GM15510 (cell line): ENCODE data around the gene PNKD.

Source experiments
- POLR2A ChIP-seq: IDR thresholded peaks from 3 replicates; pipeline ENCODE4 v1.6.1; 2011; ENCODE audit warnings: borderline replicate concordance; ENCODE audit not compliant: insufficient read length; ENCODE audit errors: extremely low read depth

PNKD gene

DNA sequence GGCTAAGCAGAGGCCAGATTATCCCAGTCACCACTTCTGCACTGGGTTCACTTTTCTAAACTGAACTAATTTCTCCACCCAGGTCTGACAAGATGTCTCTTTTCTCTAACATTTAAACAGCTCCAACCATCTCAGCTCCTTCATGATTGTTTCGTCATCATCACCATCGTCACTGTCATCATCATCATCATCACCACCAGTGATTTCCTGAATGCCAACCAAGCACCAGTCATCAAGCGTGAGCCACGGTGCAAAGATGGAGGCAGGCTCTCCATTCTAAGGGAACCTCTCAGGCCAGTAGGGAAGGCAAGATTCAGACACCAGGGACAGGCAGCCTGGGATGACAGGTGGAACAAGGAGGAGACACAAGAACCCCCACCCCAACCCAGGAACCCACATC, 47.5 kb downstream of the PNKD start:
- TF ChIP-seq POLR2A: no peak

DNA sequence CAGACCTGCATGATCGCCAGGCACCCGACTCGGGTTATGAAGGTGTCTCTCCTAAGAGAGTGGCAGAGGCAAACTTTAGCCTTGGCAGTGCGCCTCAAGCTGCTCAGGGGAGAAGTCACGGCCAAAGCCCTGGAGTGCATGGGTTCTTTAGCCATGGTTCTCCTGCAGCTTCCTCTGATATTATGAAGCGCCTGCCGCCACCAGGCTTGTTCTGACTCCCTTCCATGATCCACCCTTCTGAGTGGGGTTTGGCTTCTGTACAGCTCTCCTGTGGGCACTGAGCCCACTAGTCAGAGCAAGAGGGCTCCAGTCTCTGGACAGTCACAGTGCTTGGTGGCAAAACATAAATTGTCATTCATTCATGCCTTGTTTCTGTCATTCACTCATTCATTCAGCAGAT, 47.9 kb downstream of the PNKD start:
- no peak for TF ChIP-seq POLR2A

DNA sequence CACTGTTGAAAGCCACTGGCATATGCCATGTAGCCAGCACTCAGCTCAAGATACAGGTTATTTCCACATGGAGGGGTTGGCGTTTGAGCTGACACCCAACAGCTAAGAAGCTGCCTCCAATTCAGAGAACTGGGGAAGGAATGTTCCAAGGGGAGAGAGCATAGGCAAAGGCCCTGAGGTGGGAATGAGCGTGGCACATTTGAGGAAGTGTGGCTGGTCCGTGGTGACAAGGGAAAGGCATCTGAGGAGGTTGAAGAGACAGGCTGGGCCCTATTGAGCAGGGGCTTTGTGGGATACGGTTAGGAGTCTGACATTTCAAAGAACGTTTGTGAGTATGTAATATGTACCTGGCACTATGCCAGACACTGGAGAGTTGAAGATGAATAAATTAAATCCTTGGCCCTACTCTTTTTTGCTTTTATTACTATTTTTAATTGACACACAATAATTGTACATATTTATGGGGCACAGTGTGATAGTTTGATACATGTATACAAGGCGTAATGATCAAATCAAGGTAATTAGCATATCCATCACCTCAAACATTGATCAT, 49.6 kb downstream of the PNKD start:
- no peak for TF ChIP-seq POLR2A

DNA sequence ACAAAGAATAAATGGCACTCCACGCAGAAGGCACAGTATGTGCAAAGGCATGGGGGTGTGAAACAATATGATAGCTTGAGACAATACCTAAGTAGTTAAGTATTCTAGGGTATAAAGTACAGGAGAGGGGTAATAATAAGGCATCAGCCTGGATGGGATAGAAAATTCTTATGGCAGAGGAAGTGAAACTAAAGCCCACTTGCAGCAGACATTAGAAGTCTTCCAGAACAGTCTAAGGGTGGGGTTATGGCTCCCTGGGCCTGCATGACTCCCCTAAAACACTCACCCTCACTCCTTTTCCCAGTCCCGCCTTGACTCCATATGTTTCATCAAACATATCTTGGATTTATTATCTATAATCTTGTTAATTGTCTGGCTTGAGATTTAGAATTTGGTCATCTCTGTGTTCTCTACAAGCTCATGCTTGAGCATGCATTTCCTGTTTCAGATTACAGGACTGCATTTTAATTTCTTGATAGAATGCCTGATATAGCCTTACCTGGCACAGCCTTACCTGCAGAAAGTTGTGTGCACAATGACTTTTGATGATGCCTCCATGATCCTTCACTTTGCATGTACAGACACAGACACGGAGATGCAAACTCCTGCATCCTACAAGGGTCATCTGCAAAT, 50.5 kb downstream of the PNKD start:
- no peak for TF ChIP-seq POLR2A

DNA sequence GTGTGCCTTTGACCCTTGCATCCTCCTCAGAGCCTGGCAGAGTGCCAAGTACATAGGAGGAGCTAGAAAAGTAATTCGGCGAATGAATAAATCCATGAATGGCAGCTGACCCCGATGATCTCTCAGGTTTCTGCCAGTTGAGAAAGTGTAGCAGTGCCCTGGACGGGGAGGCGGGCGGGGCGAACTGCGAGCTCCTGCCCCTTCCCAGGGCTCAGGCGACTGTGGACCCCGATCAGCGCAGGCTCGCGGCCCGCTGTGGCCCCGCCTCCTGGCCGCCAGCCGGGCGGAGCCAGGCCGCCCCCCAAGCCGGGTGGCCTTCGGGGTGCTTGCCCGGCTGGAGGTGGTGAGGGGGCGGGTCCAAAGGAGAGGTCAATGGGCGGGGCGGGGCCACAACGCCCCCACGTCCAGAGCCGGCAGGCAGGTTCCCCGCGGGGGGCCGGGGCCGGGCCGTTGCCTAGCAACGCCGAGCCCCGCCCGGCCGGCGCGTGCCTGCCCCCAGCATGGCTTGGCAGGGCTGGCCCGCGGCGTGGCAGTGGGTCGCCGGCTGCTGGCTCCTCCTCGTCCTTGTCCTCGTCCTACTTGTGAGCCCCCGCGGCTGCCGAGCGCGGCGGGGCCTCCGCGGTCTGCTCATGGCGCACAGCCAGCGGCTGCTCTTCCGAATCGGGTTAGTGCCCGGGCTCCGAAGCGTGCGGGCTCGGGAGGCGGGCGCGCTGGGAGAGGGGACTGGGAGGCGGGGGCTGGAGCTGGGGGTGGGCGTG, 52.6 kb downstream of the PNKD start:
- peak; percentile 31 for TF ChIP-seq POLR2A

DNA sequence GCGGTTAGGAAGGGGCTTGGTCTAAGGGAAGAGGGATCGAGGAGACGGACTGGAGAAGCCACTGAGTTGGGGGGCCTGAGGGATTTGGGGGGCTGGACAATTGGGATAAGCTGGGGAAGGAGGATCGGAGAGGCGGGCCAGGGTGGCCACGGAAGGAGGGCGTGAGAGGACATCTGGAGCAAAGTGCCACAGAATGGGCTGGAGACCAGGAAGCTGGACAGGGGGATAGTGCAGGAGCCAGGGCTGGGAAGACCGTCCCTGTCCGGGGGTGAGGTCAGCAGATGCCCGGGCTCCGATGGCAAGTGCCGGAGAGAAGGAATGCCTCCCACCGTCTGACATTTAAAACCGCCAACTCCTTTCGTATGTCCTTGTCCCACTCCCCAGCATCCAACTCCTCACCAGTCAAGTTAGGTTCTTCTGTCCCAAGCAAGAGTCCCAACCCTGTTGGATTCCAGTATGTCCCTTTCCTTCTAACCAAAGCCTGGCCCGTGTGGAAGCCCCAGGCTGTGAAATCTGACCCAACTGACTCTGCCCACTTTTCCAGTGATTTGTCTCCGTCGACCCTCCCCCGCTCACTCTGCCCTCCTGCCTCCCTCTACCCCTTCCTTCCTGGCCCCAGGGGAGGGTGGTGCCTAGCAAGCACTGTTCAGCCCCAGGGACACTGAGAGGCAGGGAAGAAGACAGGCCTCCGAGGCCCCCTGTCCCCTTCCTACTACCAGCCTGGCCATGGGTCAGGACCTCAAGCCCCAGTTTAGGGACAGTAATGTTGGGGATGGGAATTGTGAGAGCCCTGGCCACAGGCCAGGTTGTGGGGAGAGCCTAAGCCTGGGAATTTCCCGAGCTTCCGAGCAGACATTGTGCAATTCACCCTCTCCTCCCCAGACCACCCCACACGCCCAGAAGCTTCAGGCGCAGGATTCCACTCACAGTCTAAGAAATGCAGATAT, 53.5 kb downstream of the PNKD start:
- TF ChIP-seq POLR2A: no peak

DNA sequence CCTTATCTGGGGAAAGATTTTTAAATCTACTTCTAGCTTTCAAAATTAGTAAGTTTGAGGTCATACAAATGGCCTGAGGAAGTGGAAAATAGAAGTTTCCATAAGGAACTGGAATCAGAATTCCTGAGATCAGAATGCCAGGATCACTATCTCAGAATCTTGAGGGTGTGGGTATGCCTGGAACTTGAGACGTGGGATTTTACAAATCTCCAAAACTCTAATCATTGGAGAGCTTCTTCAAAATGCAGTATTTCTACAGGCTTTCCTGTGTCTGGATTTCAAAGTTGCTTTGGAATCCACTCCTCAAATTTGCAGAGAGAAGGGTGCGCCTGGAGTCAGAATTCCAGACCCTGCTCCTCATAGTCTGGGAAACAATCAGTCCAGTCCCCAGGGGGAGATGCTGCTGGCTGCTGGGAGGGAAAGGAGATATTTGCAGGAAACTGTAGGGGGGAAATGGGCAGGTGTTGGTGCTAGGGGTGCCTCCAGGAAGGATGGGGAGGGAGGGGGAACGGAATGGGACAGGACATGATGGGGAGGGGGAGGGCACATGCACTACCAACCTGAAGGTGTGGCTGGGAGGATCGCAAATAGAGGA, 55.3 kb downstream of the PNKD start:
- no peak for TF ChIP-seq POLR2A

DNA sequence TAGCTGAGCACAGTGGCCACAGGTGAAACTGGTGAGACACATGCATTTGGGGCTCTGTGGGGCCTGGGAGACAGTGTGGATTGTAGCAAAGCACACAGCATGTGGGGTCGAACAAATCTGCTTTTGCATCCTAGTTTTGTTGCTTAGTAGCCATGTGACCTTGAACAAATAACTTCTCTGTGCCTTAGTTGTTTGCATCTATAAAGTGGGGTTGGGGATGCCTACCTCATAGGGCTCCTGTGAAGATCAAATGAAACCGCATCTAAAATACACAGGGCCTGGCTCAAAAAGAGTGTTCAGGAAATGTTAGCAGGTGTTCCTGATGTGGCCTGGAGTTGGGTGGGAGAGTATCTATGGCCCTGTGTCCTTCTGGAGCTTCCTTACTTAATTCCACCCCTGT, 56.0 kb downstream of the PNKD start:
- no peak for TF ChIP-seq POLR2A

DNA sequence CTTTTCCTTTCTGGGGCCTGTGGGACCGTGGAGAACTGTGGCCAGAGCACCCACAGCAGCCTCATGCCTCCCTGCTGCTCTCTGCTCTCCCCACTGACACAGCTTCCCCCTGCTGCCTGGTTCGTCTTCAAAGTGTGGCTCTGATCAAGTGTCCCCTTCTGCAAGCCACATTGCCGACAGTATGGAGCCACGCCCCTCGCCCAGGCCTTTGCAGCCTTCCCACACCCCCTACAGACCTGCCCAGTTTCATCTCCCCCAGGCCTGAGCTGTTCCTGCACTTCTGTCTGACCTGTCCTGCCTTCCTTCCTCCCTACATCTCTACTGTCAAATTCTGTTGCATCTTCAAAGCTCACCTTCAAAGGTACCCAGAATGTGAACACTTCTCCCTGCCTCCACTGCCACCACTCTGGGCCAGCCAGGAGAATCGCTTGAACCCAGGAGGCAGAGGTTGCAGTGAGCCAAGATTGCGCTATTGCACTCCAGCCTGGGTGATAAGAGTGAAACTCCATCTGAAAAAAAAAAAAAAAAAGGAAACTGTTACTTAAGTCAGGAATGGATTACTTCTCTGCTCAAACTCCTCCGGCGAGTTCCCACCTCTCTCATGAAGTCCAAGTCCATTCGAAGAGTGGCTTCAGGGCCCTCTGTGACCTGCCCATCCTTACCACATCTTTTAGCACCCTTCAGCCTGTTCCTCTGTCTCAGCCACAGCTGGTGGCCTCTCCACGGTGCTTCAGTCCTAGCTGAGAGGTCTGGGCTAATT, 57.3 kb downstream of the PNKD start:
- TF ChIP-seq POLR2A: no peak

DNA sequence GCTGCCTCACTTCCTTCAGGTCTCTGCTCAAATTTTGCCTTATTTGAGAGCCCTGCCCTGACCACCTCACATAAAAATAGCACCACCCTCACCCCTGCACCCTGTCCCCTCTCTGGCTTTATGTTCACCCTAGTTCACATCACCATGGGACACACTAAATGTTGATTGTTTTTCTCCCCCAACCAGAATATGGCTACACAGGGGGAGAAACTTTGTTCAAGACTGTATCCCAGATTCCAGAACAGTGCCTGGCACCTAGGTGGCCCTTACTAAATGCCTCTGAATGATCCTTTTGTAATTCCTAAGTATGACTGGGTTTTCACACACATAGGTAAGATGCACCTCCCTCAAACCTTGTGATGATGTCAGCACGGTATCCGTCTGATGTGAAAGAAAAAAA, 58.0 kb downstream of the PNKD start:
- TF ChIP-seq POLR2A: no peak

DNA sequence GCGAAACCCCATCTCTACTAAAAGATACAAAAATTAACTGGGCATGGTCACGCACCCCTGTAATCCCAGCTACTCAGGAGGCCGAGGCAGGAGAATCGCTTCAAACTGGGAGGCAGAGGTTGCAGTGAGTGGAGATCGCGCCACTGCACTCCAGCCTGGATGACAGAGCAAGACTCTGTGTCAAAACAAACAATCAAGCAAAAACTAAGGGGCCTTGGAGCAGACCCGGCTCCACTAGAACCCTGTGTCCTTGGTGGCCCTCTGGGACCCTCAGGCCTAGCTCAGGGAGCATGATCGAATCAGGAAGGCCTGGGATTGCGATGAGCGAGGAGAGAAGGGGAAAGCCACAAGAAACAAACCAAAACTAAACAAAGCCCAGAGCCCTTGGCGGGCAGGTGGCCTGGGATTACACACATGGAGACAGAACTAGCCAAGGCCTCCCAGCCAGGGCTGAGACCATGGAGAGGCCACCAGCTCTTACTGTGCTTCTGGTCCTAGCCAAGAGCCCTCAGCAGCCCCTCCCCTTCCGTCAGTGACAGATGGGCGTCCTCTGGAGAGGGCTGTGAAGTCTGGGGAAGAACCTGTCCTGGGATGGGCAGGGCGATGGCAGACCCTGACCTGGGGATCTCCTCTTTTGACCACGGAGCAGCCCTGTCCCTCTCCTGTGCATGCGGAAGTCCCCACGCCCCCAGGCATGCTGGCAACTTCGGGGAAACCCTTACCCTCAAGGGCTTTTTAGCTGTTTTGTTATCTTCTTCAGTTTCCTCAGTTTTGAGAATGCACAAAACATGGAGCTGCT, 58.9 kb downstream of the PNKD start:
- peak; percentile 9 for TF ChIP-seq POLR2A

DNA sequence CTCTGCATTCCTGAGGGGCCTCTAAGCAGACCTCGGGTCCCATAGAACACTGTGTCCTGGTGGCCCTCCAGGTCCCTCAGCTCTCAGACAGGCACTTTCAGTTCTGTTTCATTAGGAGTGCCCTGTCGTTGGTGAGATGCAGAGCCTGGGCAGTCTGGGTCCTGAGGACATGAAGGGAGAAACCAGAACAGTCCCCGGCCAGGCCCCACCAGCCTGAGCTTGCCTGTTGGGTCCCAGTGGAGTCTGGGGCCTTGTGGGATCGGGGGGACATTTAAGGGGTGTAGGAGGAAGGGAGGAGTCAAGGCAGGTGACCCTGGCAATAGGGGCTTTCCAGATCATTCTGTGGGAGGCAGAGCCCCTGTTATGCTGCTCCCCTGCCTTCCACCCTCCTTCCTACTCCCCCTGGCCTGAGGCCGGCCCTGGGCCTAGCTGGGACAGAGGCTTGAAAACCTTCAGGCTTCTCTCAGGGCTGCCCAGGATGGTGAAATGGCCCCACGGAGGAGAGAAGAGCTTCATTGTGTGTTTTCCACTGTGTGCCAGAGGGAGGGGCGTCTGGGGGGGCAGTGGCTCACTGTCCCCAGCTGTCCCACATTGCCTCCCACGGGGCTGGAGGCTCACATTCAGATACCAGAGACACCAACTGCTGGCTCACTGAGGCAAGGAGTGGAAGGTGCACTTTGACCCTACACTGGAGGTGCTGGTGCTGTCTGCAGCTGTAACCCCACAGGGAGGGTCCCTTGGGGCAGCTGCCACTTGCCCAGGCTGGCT, 59.7 kb downstream of the PNKD start:
- TF ChIP-seq POLR2A: no peak
